Endodermal cell (in vitro differentiated cells): ENCODE data around the gene TOP3B. TPM values are rescaled to one million over a fixed set of nuclear protein-coding genes. Genes with fewer than 3 reads are reported as not detected.

ENCODE experiments used
- DNase-seq: peaks from one replicate; pipeline ENCODE4 v3.0.0-alpha.2; 2017
- H3K27ac ChIP-seq: 2 replicates; pipeline ENCODE4 v1.5.1; 2013; ENCODE audit warnings: mild to moderate bottlenecking, low read depth, low read length, moderate library complexity
- H3K27me3 ChIP-seq: 2 replicates; pipeline ENCODE4 v1.6.1; 2013; ENCODE audit warnings: mild to moderate bottlenecking, low read length, moderate library complexity; ENCODE audit not compliant: insufficient read depth, control insufficient read depth, poor library complexity, severe bottlenecking
- H3K36me3 ChIP-seq: 2 replicates; pipeline ENCODE4 v1.7.0; 2013; ENCODE audit warnings: mild to moderate bottlenecking, low read length, moderate library complexity; ENCODE audit not compliant: control insufficient read depth, insufficient read depth
- H3K4me1 ChIP-seq: one replicate; pipeline ENCODE4 v1.7.0; 2013; ENCODE audit warnings: low read length; ENCODE audit not compliant: control insufficient read depth, insufficient read depth
- H3K4me3 ChIP-seq: 2 replicates; pipeline ENCODE4 v1.5.1; 2013; ENCODE audit warnings: mild to moderate bottlenecking, low read length, moderate library complexity
- H3K9ac ChIP-seq: 2 replicates; pipeline ENCODE4 v1.6.1; 2013; ENCODE audit warnings: mild to moderate bottlenecking, low read length, moderate library complexity; ENCODE audit not compliant: poor library complexity, severe bottlenecking; ENCODE audit errors: extremely low read depth
- H3K9me3 ChIP-seq: 2 replicates; pipeline ENCODE4 v1.6.1; 2013; ENCODE audit warnings: mild to moderate bottlenecking, low read length, moderate library complexity; ENCODE audit not compliant: control insufficient read depth
- H3K27ac Mint-ChIP-seq: 2 replicates; pipeline ENCODE4 v1.8.0; 2020; ENCODE audit warnings: mixed read lengths
- H3K27me3 Mint-ChIP-seq: 2 replicates; pipeline ENCODE4 v1.8.0; 2021; ENCODE audit warnings: mild to moderate bottlenecking, mixed read lengths; ENCODE audit not compliant: insufficient read depth
- H3K36me3 Mint-ChIP-seq: 2 replicates; pipeline ENCODE4 v1.8.0; 2020; ENCODE audit warnings: low read depth, mixed read lengths
- H3K4me1 Mint-ChIP-seq: 2 replicates; pipeline ENCODE4 v1.8.0; 2020; ENCODE audit warnings: mixed read lengths
- H3K4me3 Mint-ChIP-seq: 2 replicates; pipeline ENCODE4 v1.8.0; 2020; ENCODE audit warnings: mild to moderate bottlenecking, moderate library complexity, mixed read lengths
- H3K9me3 Mint-ChIP-seq: 2 replicates; pipeline ENCODE4 v1.8.0; 2020; ENCODE audit warnings: mild to moderate bottlenecking, mixed read lengths
- WGBS, 2 experiments: methylation state at CpG; one replicate each; pipeline versions ENCODE4 v1.1.5 to v1.1.7; 2013; ENCODE audit warnings: missing lambda C conversion rate in 2 of 2, mixed read lengths in 1 of 2; ENCODE audit not compliant: insufficient coverage in 1 of 2, insufficient read length in 1 of 2; 5-methylcytosine and 5-hydroxymethylcytosine counted together
- total RNA-seq, 2 donors: library from RNA; stranded (reverse); fragmentation: NEBNext Ultra II Directional in 1 of 2; extraction: Animal tissue kit (Norgen Biotek cat#: 25700) in 1 of 2; gene quantifications; 2 replicates in 1 of 2; 3 replicates in 1 of 2; pipeline ENCODE4 v1.2.1, GENCODE V29; 2021
- TF ChIP-seq, protein P1 (sequence below): fragments of 200-600 bp; sonication (generic); conservative IDR thresholded peaks from 2 replicates; pipeline ENCODE4 v1.5.0; 2021; ENCODE audit warnings: antibody characterized with exemption, mild to moderate bottlenecking

TOP3B gene
- total RNA-seq, 2 donors from 2014 or later, result 68.8 to 71.9 TPM

DNA sequence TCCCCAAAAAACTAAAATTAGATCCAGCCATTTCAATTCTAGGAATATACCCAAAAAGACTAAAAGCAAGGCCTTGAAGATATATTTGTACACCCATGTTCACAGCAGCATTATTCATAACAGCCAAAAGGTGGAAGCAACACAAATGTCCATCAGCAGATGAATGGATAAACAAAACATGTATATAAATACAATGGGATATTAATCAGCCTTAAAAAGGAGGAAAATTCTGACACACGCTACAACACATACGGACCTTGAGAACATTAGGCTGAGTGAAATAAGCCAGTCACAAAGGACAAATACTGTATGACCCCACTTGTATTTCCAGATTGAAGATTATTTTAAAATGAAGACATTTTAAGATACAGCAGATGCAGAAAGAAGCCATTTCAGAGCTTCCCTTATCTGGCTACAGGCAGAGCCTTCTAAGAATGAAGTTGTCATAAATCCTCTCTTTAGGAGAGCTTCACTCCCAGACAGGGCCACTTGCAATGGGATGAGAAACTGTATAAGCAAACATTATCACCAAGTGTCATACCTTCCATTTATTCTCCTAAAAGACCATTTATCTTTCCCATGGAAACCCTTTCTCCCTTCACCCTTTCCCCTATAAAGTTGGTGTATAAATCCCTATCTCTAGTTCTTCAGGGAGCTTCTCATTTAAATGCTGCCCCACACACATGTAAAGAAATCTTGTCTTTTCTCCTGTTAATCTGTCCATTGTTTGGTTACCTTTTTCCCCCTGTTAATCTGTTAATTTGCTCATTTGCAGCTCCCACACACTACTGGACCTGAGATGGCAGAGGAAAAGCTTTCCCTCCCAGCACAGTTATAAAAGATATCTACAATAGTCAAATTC is 19.3 kb upstream of the TOP3B start:
- Histone ChIP-seq H3K4me3 (no peak overlapping the region), H3K27me3 (peaks cover 30% of the 10 kb centered on the region), H3K9ac (no peak overlapping the region), H3K36me3 (no peaks in the 10 kb centered on the region), H3K27ac (no peak overlapping the region), H3K9me3 (no peaks in the 10 kb centered on the region), H3K4me1 (peaks cover 7% of the 10 kb centered on the region)
- H3K9me3 Mint-ChIP-seq, result peaks cover 2% of the 10 kb centered on the region
- no peak overlapping the region for H3K27ac Mint-ChIP-seq
- H3K4me1 Mint-ChIP-seq, result peaks cover 9% of the 10 kb centered on the region
- WGBS, 2 experiments, result 80 to 94% methylated on average over 1 to 2 of the region's 2 CpGs
- no peak overlapping the region for H3K4me3 Mint-ChIP-seq
- H3K27me3 Mint-ChIP-seq, result peaks cover 81% of the 10 kb centered on the region
- TF ChIP-seq, protein P1, sequence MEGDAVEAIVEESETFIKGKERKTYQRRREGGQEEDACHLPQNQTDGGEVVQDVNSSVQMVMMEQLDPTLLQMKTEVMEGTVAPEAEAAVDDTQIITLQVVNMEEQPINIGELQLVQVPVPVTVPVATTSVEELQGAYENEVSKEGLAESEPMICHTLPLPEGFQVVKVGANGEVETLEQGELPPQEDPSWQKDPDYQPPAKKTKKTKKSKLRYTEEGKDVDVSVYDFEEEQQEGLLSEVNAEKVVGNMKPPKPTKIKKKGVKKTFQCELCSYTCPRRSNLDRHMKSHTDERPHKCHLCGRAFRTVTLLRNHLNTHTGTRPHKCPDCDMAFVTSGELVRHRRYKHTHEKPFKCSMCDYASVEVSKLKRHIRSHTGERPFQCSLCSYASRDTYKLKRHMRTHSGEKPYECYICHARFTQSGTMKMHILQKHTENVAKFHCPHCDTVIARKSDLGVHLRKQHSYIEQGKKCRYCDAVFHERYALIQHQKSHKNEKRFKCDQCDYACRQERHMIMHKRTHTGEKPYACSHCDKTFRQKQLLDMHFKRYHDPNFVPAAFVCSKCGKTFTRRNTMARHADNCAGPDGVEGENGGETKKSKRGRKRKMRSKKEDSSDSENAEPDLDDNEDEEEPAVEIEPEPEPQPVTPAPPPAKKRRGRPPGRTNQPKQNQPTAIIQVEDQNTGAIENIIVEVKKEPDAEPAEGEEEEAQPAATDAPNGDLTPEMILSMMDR, result no peak
- DNase-seq, result no peak
- H3K36me3 Mint-ChIP-seq, result no peaks in the 10 kb centered on the region

- DNase-seq, result no peak
- Histone ChIP-seq H3K36me3 (no peaks in the 10 kb centered on the region), H3K4me3 (no peak overlapping the region), H3K27me3 (peaks cover 30% of the 10 kb centered on the region), H3K9ac (no peak overlapping the region), H3K27ac (no peak overlapping the region), H3K9me3 (no peaks in the 10 kb centered on the region), H3K4me1 (peaks cover 7% of the 10 kb centered on the region)
- Mint-ChIP-seq H3K27ac (no peak overlapping the region), H3K9me3 (no peaks in the 10 kb centered on the region), H3K4me3 (no peak overlapping the region), H3K27me3 (peaks cover 88% of the 10 kb centered on the region), H3K36me3 (no peaks in the 10 kb centered on the region), H3K4me1 (peaks cover 9% of the 10 kb centered on the region)
- TF ChIP-seq, protein P1, result no peak
- 86 to 92% methylated on average over 6 to 7 of the region's 7 CpGs for WGBS, 2 experiments
Measured at GRCh38 chr22:21998595-21999247, 16.1 kb upstream of the TOP3B start.

DNA sequence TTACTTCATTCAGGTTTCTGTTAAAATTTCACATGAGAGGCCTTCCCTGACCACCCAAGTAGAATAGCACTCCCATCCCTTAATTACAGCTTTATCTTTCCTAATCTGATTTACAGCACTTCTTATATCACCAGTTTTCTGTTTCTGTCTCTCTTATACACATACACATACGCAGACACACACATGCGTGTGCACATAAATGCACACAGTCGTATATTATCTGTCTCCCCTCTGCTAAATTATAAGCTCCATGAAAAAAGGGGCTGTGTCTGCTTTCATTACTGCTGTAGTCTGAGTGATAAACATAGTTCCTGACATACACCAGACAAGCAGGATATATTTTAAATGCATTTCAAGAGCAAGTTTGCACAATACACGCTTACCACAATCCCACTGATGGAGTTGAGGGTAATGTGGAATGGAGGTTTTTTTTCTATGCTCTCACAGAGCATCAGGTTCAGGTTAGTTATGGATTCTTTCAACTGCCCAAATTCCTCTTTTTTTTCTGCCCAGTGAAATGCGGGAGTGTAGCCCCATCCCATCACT is 13.7 kb upstream of the TOP3B start:
- Mint-ChIP-seq H3K4me1 (peaks cover 5% of the 10 kb centered on the region), H3K4me3 (no peak overlapping the region), H3K9me3 (no peaks in the 10 kb centered on the region), H3K36me3 (no peaks in the 10 kb centered on the region), H3K27ac (no peak overlapping the region), H3K27me3 (peaks cover 92% of the 10 kb centered on the region)
- no peak for DNase-seq
- TF ChIP-seq, protein P1, result no peak
- Histone ChIP-seq H3K4me1 (peaks cover 7% of the 10 kb centered on the region), H3K4me3 (no peak overlapping the region), H3K9me3 (no peaks in the 10 kb centered on the region), H3K27me3 (peaks cover 25% of the 10 kb centered on the region), H3K36me3 (no peaks in the 10 kb centered on the region), H3K9ac (no peak overlapping the region), H3K27ac (no peak overlapping the region)
- WGBS, 2 experiments, result 97 to 100% methylated on average over 2 to 5 of the region's 5 CpGs
